SW 1271 (cell line): ENCODE data around the gene SEBOX.

ENCODE experiments used
- DNase-seq, 2 experiments: peaks; one replicate each; lab custom pipeline; 2025; lab: John Stamatoyannopoulos, UW

The SEBOX gene

DNA sequence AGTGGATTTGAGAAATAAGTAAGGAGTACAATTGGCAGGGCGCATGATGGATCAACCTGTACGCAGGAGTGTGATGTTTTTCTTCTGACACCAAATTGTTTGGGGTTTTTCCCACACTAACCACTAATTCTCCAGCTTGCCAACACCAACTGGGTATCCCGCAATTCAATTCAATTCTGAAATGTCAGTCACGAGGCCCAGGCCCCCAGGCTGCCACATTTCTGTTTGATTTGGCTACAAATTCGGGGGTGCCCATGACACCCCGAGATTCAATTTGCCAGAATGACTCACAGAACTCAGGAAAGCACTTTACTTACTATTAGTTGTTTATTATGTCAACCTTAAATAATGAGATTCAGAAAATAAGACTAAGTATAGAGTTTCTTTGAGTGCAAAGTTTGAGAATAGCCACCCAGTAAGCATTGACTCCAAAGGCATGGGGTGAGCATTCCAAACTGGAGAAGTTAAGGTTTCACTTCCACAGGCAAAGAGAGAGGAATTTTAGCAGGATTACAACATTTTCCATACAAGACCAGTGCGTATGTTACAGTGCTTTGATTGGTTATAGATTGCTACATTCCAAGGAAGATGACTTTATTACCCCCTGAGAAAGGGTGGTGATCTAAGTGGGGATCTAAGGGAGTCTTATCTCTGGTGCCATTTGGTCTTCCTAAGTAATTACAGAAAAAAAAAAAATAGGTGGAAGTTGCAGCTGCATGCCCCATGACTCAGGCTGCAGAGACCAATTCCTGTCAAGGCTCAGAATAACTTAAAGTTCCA lies 29.5 kb upstream of the SEBOX start:
- no peak for DNase-seq

DNA sequence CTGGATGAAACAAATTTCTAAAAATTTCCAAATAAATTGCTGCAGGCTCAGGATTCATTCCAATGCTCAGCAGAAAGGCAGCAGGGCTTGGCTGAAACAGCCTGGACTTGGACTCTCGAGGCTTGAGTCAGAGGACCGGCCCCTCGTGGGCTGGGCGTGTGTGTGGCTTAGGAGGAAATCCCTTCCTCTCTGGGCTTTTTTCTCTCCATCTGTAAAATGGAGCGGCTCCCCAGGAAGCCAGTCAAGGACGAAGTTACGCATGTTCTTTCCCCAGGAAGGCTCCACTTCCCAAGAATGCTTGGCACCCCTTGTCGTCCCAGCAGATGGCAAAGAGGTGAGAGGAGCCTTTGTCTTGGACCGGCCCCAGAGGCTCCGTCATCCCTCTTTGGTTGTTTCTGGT lies 27.5 kb upstream of the SEBOX start:
- DNase-seq: no peak

GRCh38 chr17:28391401-28391800 lies 26.4 kb upstream of the SEBOX start:
- no peak for DNase-seq

- DNase-seq: no peak
Measured at GRCh38 chr17:28390984-28391383, 26.0 kb upstream of the SEBOX start.

DNA sequence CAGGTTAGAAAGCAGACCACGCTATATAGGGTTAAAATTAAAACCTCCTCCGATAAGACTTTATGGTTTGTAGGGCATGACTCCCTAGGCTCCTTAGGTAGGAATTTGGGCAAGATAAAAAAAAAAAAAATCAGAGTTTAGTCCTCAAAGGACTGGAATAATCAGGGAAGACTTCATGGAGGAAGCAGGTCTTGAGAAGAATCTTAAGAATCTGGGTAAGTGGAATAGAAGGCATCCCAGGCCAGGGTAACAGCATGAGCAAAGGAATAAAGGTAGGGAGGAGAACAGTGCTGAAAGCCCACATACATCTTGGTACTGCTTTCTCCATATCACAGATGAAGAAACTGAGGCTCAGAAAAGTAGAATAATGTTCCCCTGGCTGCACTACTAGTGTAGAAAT lies 25.6 kb upstream of the SEBOX start:
- no peak for DNase-seq

DNA sequence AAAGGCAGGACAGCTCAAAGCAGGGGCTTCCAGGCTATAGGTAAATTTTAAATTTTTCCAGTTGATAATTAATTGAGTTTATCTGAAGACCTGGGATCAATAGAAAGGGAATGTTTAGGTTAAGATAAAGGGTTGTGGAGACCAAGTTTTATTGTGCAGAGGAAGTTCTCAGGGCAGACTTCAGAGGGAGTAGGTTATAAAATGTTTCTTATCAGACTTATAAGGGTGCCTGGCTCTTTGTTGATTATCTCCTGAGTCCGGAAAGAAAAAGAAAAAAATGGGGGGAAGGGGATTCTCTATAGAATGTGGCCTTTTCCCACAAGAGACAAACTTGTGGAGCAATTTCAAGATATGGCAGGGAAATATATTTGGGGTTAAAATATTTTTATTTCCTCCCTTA lies 25.1 kb upstream of the SEBOX start:
- DNase-seq: no peak

GRCh38 chr17:28388106-28388505 lies 23.1 kb upstream of the SEBOX start:
- DNase-seq: no peak

GRCh38 chr17:28386391-28386790 lies 21.4 kb upstream of the SEBOX start:
- DNase-seq: no peak

GRCh38 chr17:28385406-28385805 lies 20.4 kb upstream of the SEBOX start:
- no peak for DNase-seq

GRCh38 chr17:28385037-28385400 lies 20.0 kb upstream of the SEBOX start:
- no peak for DNase-seq

- no peak for DNase-seq
Measured at GRCh38 chr17:28384281-28385036, 19.5 kb upstream of the SEBOX start.

DNA sequence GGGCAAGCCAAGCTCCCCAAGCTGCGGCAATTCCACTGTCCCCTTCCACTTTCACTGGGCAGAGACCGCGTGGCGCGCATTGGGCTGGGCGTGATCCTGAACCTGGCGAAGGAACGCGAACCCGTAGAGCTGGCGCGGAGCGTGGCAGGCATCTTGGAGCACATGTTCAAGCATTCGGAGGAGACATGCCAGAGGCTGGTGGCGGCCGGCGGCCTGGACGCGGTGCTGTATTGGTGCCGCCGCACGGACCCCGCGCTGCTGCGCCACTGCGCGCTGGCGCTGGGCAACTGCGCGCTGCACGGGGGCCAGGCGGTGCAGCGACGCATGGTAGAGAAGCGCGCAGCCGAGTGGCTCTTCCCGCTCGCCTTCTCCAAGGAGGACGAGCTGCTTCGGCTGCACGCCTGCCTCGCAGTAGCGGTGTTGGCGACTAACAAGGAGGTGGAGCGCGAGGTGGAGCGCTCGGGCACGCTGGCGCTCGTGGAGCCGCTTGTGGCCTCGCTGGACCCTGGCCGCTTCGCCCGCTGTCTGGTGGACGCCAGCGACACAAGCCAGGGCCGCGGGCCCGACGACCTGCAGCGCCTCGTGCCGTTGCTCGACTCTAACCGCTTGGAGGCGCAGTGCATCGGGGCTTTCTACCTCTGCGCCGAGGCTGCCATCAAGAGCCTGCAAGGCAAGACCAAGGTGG lies 16.3 kb upstream of the SEBOX start:
- no peak for DNase-seq

GRCh38 chr17:28379814-28380801 lies 15.1 kb upstream of the SEBOX start:
- no peak for DNase-seq

DNA sequence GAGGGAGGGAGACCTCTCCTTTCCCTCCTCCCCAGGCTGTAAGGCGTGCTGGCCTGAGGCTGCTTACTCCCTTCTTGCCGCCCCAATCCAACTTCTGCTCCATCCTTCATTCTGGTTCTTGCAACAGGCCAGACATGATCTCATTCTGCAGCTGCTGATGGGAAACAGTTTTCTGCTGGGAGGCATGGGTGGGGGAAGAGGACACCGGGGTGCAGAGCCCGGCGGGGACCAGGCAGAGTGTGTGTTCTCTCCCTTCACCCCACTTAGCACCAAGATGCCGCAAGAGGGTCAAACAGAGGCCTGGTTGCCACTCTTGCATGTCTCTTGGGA lies 7.9 kb upstream of the SEBOX start:
- DNase-seq: no peak

GRCh38 chr17:28372203-28372944 lies 7.4 kb upstream of the SEBOX start:
- DNase-seq: no peak

DNA sequence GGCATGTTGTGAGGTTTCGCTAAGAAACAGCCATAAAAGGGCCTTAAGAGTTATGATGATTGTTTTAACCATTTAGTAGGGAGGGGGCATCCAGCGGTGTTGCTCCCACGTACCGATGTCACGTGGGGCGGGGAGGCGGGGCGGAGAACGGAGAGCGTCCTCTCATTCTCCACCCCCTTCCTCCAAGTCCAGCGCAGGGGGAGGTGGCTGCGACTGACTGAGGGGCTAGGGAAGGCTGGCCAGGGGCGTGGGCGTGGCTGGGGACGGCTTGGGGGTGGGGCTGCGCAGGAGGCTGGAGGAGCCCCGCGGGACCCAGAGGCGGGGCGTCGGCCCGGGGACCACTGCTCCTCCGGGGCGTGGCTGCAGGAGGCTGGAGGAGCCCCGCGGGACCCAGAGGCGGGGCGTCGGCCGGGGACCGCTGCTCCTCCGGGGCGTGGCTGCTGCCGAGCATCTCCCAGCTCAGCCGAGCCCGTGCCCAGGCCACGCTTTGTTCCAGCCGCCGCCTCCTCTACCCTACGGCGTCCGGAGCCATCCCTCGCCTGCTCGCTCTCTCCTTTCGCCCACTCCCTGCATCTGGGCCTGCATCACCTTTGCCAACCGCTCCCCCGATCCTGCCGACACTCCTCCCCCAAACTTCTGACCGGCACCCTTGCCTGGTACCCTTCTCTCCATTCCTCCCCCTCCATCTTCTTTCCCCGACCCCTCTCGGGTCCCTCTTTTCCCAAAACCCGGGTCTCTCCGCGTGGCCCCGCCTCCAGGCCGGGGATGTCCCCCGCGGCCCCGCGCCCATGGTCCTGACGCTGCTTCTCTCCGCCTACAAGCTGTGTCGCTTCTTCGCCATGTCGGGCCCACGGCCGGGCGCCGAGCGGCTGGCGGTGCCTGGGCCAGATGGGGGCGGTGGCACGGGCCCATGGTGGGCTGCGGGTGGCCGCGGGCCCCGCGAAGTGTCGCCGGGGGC lies 6.5 kb upstream of the SEBOX start, which contains the start of gene SARM1:
TSS of gene SARM1 (plus strand) at position 450 of the 958 bp plus-strand sequence. CDS start at position 789, 339 bp downstream.
- DNase-seq: peak; percentile 84 to 85

DNA sequence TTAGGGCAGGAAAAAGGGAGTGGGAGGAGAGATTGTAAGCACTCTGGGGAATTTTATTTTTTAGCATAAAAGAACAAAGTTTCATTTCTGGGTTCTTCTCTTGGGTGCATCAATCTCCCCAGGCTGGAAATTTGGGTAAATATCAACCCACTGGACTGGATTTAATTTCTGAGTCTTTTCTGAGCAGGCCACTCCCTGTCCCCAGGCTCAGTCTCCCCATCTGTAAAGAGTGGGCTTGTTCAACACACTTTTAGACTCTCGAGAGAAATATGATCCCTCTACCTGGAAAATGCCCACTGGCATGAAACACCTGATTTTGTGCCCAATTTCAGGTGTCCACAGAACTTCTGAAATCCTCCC lies 5.7 kb upstream of the SEBOX start:
- no peak for DNase-seq

DNA sequence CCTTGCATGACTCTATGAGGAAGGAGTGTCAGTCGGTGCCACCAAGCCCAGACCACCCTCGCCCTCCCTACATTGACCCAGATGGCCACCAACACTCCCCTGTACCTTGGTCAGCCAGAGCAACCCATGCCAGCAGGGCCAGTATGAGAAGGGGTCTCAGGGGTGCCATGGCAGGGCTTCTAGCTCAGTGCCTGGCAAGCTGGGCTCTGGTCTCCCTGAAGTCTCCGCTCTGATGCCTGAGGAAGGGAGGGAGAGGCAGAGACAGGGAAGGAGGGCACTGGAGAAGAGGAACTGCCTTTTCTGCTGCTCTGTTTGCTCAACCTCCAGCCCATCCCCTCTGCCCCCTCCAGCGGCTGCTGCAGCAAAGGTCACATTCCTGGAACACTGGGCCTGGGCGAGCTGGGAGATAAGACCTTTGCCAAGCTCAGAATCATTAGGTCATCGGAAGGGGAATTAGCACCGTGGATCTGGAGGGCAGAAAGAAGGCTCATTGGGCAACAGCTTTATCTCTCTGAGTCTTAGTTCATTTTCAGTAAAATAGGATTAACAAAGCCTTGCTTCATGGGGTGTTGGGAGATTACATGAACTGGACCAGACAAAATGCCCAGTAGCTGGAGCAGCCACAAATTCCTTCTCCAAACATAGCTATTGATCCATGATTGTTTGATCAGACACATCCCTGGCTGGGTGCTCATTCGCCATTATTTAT lies 5.2 kb upstream of the SEBOX start, which contains the start of gene VTN:
TSS of gene VTN (minus strand) at position 273 of the 709 bp plus-strand sequence. CDS start at position 169, 104 bp downstream.
- no peak for DNase-seq

DNA sequence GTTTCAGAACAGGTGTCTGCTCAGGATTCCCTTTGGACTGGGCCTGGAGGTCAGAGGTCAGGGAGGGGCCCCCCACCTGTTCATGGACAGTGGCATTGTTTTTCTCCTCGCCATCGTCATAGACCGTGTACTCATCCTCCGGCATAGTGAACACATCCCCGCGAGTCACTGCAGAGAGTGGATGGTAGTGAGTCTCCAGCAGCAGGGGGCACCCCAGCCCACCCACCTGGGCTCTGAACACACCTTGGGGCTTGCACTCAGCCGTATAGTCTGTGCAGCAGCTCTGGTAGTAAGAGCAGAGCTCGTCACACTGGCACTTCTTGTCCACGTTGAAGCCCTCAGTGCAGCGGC lies 4.7 kb upstream of the SEBOX start:
- DNase-seq: no peak
